ENCODE results near the gene SLC24A3.

GRCh38 chr20:19291818-19292132, 79.3 kb downstream of the SLC24A3 start:
- TF ChIP-seq MYNN (tag by site-specific recombination; IDR thresholded peaks at IDR 0.05; ENCODE audit: borderline replicate concordance) (no peak), SETDB1 (IDR thresholded peaks at IDR 0.05; ENCODE audit: insufficient read length, low read length) (no peak), GLIS2 (tag by site-specific recombination; IDR thresholded peaks at IDR 0.05) (no peak), CTCF (tag by site-specific recombination; IDR thresholded peaks at IDR 0.05) (no peak), HIC1 (tag by site-specific recombination; IDR thresholded peaks at IDR 0.05) (no peak), TRIM28 (IDR thresholded peaks at IDR 0.05; ENCODE audit: borderline replicate concordance, low read length) (no peak), ZNF624 (tag by site-specific recombination; IDR thresholded peaks at IDR 0.05) (no peak), ZNF26 (tag by site-specific recombination; IDR thresholded peaks at IDR 0.05) (no peak), ZNF558 (tag by site-specific recombination; IDR thresholded peaks at IDR 0.05) (no peak)
